Activated naive CD8-positive, alpha-beta T cell treated with anti-CD3 and anti-CD28 coated beads, Interleukin-2, amount 10 ng/mL, durations not matched to agents 7 days and 5 days (primary cell): ENCODE results near the gene CCNY. TPM values are rescaled to one million over a fixed set of nuclear protein-coding genes. Genes with fewer than 3 reads are reported as not detected.
"Not testable (repeated sequence)": the region's sequence is repeated elsewhere in the genome, so short reads cannot be mapped to it uniquely, and the experiment has no call there.

Experiments used
- ATAC-seq: fragments of 150-1000 bp; cut with Tn5 transposase; one replicate; pipeline ENCODE4 v1.10.0; 2021; ENCODE audit warnings: low read depth, moderate library complexity
- POLR2A ChIA-PET: fragments of 350-600 bp; sonication (Branson Sonifier 250); formaldehyde crosslinking; loops from one replicate; lab custom pipeline; 2021; ENCODE audit warnings: antibody characterized with exemption; lab: Charles Lee
- DNase-seq: peaks from one replicate; pipeline ENCODE4 v3.0.0; 2021
- H3K27ac Mint-ChIP-seq: one replicate; pipeline ENCODE4 v1.8.0; 2022; ENCODE audit warnings: mild to moderate bottlenecking, mixed read lengths
- H3K27me3 Mint-ChIP-seq: one replicate; pipeline ENCODE4 v1.8.0; 2022; ENCODE audit warnings: mild to moderate bottlenecking, moderate library complexity, mixed read lengths
- H3K36me3 Mint-ChIP-seq: one replicate; pipeline ENCODE4 v1.8.0; 2021; ENCODE audit warnings: mild to moderate bottlenecking, mixed read lengths
- H3K4me1 Mint-ChIP-seq: one replicate; pipeline ENCODE4 v1.8.0; 2021; ENCODE audit warnings: mixed read lengths
- H3K4me3 Mint-ChIP-seq: one replicate; pipeline ENCODE4 v1.8.0; 2022; ENCODE audit warnings: mild to moderate bottlenecking, moderate library complexity, mixed read lengths
- H3K9me3 Mint-ChIP-seq: one replicate; pipeline ENCODE4 v1.8.0; 2021; ENCODE audit warnings: mixed read lengths
- total RNA-seq, 2 experiments: library from RNA; stranded (reverse); gene quantifications; one replicate each; pipeline ENCODE4 v1.2.3, GENCODE V29; 2021

CCNY gene
- total RNA-seq = 10 to 100 TPM; 66.6 to 72.2 TPM

DNA sequence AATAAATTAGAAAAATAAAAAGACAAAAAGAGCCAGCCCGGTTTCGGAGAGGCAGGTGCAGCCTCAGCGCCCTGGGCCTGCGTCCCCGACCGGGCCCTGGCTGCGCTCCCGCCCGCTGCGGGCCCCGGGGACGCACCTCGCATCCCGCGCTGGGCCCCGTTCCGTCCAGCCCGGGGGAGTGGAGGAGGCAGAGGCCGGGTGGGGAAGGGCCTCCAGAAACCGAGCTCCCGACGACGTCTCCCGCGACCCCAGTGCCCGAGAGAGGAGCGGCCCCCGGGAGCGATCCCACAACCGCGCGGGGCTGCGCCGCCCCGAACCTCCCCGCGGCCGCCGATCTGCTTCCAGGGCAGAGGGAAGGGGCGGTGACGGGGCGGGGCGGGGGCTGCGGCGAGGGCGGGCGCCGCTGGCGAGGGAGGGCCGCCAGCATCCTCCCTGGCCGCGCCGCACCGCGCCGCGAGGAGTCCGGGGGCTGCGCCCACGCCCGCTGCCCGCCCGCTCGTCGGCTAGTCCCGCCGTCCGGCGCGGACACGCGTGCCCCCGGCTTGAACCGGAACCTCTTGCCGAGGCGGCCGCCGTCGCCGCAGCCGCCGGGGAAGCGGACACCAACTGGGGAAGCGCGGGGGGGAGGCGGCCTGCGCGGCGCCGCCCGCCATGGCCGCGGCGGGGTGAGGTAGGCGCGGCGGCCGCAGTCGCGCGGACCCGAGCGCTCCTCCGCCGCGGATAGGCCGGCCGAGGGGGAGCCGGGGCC lies at the start of gene CCNY:
Gene CCNY, plus strand, starts transcription at position 426 of the 748 bp plus-strand sequence. CDS start 545 bp downstream, outside the sequence.
- peaks cover 14% of the 10 kb centered on the region for H3K36me3 Mint-ChIP-seq
- ATAC-seq (peak; percentile 79), DNase-seq (peak; percentile 84)
- H3K27me3 Mint-ChIP-seq = no peaks in the 10 kb centered on the region
- no peaks in the 10 kb centered on the region for H3K9me3 Mint-ChIP-seq
- peaks cover 49% of the 10 kb centered on the region for H3K4me1 Mint-ChIP-seq
- H3K4me3 Mint-ChIP-seq = peak within 1 kb of the TSS; percentile 95
- H3K27ac Mint-ChIP-seq = peak within 1 kb of the TSS; percentile 92
- POLR2A ChIA-PET = no interaction called here

DNA sequence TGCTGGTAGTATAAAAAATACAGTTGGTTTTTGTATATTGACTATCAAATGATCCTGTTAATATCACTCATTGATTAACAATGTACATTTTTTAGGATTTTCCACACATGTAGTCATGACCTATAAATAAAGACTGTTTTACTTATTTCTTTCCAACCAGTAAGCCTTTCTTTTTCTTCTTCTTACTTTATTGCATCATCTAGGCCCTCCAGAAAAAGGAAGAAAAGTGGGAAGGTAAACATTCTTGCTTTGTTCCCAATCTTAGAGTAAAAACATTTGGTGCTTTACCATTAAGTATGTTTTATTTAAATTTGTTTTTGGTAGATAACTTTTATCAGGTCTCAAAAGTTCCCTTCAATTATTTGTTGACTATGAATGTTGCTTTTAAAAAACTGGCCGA lies 47.1 kb upstream of the CCNY start:
- no peaks in the 10 kb centered on the region for H3K9me3 Mint-ChIP-seq
- no peak for ATAC-seq

DNA sequence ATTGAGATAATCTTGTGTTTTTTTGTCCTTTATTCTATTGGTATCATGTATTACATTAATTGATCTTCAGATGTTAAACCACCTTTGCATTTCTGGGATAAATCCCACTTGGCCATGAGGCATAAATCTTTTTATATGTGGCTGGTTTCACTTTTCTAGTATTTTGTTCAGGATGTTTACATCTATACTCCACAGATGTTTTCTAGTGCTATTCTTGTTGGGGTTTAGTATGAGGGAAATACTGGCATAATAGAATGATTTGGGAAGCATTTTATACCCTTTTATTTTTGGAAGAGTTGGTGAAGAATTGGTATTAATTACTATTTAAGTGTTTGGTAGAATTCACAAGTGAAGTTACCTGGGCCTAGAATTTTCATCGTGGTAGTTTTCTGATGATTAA lies 41.8 kb upstream of the CCNY start:
- no peak for DNase-seq
- H3K27me3 Mint-ChIP-seq = peaks cover 20% of the 10 kb centered on the region
- POLR2A ChIA-PET = no interaction called here
- H3K36me3 Mint-ChIP-seq = no peaks in the 10 kb centered on the region
- no peaks in the 10 kb centered on the region for H3K4me1 Mint-ChIP-seq
- H3K9me3 Mint-ChIP-seq = peaks cover 1% of the 10 kb centered on the region
- H3K27ac Mint-ChIP-seq = no peak overlapping the region
- H3K4me3 Mint-ChIP-seq = no peak overlapping the region
- no peak for ATAC-seq

More for the DNA sequence above, 47.1 kb upstream of the CCNY start:
- H3K36me3 Mint-ChIP-seq = no peaks in the 10 kb centered on the region
- no peaks in the 10 kb centered on the region for H3K4me1 Mint-ChIP-seq
- no peak for DNase-seq
- H3K27ac Mint-ChIP-seq = no peak overlapping the region
- no peak overlapping the region for H3K4me3 Mint-ChIP-seq
- POLR2A ChIA-PET = interaction anchor here (0.7 kb wide), 1 partner anchor 62 kb away, joined by 3 read pairs; no protein-coding TSS in a partner anchor
- peaks cover 4% of the 10 kb centered on the region for H3K27me3 Mint-ChIP-seq

DNA sequence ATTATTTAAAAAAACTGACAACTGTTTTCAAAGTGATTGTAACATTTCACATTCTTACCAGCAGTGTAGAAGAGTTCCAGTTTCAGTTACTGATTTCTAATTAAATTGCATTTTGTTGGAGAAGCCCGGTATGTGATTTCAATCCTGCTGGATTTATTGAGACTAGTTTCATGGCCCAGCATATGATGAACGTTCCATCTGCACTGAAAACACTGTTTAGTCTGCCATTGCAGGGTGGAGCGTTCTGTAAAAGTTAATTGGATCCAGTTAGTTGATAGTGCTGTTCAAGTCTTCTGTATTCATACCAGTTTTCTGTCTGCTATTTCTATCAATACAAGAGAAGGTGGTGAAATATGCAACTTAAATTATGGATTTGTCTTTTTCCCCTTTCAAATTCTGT lies 37.3 kb upstream of the CCNY start:
- peaks cover 20% of the 10 kb centered on the region for H3K27me3 Mint-ChIP-seq
- peaks cover 2% of the 10 kb centered on the region for H3K4me1 Mint-ChIP-seq
- POLR2A ChIA-PET = no interaction called here
- H3K27ac Mint-ChIP-seq = no peak overlapping the region
- no peak for ATAC-seq
- H3K9me3 Mint-ChIP-seq = peaks cover 1% of the 10 kb centered on the region
- DNase-seq = no peak
- no peaks in the 10 kb centered on the region for H3K36me3 Mint-ChIP-seq
- no peak overlapping the region for H3K4me3 Mint-ChIP-seq

DNA sequence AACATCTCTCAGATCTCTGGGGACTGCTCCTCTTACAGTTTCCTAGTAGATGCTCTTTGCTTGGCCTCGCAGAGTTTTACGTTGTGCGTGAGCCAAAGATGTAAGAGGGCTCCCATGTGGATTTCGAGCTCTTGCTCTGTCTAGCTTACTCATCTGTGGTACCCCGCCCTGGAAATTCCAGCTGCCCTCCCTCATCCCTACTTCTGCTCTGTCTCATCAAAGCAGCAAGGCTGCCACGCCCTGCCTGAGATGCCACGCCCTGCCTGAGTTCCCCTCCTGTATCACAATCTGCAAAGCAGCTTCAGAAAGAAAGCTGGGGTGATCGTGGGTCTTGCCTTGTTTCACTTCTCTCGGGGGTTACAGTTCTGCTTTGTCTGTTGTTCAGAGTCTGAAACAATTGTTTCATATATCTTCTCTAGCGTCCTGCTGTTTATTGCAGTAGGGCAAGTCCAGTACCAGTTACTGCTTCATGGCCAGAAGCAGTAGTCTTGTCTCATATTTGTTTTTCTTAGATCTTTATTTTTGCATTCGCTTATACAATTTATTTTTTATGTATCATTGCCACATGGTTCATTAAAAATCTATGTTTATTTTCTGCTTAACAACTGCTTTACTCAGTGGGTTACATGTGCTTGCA lies 36.1 kb upstream of the CCNY start:
- ATAC-seq = no peak
- Mint-ChIP-seq H3K27ac (no peak overlapping the region), H3K27me3 (peaks cover 18% of the 10 kb centered on the region)

DNA sequence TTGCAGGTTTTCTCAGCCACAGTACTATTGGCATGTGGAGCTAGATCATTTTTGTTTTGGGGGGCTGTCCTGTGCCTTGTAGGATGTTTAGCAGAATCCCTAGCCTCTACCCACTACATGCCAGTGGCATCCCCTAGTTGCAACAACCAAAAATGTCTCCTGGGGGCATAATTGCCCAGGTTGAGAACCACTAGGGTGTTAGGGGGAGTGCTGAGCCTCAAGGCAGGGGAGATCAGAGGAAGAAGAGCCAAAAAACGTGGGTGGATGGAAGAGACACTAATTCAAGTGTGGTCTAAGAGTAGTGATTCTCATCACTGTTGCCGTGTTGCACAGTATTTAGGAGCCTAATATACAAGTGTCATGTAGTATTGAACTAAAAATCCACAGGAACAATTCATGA lies 31.7 kb upstream of the CCNY start:
- H3K4me3 Mint-ChIP-seq = no peak overlapping the region
- H3K27ac Mint-ChIP-seq = no peak overlapping the region
- POLR2A ChIA-PET = no interaction called here
- peaks cover 2% of the 10 kb centered on the region for H3K4me1 Mint-ChIP-seq
- no peaks in the 10 kb centered on the region for H3K36me3 Mint-ChIP-seq
- H3K9me3 Mint-ChIP-seq = no peaks in the 10 kb centered on the region
- ATAC-seq = no peak
- DNase-seq = no peak
- peaks cover 9% of the 10 kb centered on the region for H3K27me3 Mint-ChIP-seq

More for the DNA sequence above, 36.1 kb upstream of the CCNY start:
- DNase-seq = no peak
- no peaks in the 10 kb centered on the region for H3K36me3 Mint-ChIP-seq
- POLR2A ChIA-PET = no interaction called here
- H3K9me3 Mint-ChIP-seq = peaks cover 1% of the 10 kb centered on the region
- no peak overlapping the region for H3K4me3 Mint-ChIP-seq
- H3K4me1 Mint-ChIP-seq = peaks cover 2% of the 10 kb centered on the region

DNA sequence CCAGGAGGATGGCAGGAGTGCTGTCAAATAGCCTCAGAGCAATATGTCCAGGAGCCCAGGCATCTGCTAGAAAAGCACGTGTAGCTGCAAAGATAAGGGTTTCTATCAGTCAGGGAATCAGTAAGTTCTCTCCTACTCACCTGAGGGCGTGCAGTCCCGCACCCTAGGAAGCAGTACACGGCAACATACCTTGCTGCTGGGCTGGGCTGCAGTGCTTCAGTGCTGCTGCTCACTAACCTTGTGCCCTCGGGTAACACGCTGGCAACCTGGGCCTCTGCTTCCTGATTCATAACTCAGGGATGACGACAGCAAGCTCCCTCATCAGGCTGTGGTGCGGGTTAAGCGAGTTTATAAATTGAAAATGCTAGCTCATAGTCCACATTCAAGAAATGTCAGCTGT lies 29.5 kb upstream of the CCNY start:
- H3K4me1 Mint-ChIP-seq = no peaks in the 10 kb centered on the region
- no peak for DNase-seq
- H3K9me3 Mint-ChIP-seq = no peaks in the 10 kb centered on the region
- ATAC-seq = peak; percentile 33
- H3K27ac Mint-ChIP-seq = no peak overlapping the region
- peaks cover 22% of the 10 kb centered on the region for H3K27me3 Mint-ChIP-seq
- POLR2A ChIA-PET = no interaction called here
- no peak overlapping the region for H3K4me3 Mint-ChIP-seq
- H3K36me3 Mint-ChIP-seq = no peaks in the 10 kb centered on the region

DNA sequence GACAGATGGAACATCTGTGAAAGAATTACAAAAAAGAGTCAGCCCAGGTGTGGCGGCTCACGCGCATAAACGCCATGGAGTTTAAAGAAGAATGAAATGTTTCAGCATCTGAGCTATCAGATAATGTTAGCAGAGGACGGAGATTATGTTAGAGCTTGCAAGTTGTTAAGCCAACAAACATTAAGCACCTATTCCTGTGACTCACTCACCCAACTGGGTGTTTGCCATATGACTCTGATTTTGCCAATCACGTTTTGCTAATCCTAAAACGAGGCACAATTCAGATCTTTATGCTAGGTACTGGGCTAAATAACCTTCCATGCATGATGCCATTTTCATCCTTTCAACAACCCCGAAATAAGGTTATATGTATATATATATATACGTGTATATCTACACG lies 29.0 kb upstream of the CCNY start:
- no peak overlapping the region for H3K27ac Mint-ChIP-seq
- no peaks in the 10 kb centered on the region for H3K4me1 Mint-ChIP-seq
- no peaks in the 10 kb centered on the region for H3K9me3 Mint-ChIP-seq
- ATAC-seq (no peak), DNase-seq (no peak)
- no peaks in the 10 kb centered on the region for H3K36me3 Mint-ChIP-seq
- peaks cover 22% of the 10 kb centered on the region for H3K27me3 Mint-ChIP-seq
- POLR2A ChIA-PET = no interaction called here
- H3K4me3 Mint-ChIP-seq = no peak overlapping the region

DNA sequence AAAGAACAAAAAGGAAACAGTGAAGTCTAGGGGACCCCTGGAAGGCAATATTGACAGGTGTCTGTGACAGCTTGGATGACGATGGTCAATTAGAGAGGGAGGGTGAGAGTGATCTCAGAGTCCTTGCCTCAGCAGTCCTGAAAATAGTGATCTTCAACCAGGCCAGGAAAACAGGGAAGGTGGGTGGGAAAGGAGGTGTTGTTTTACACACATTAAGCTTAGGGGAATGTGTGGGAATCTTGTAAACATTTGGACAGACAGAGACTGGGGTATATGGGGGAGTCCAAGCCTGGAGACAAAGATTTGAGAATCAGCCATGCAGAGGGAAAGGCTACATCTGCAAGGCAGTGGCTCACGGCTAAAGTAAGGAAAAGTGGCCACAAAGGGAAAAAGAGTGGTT lies 27.5 kb upstream of the CCNY start:
- Mint-ChIP-seq H3K4me3 (no peak overlapping the region), H3K27me3 (peaks cover 22% of the 10 kb centered on the region), H3K27ac (no peak overlapping the region), H3K4me1 (peaks cover 1% of the 10 kb centered on the region), H3K9me3 (no peaks in the 10 kb centered on the region), H3K36me3 (peaks cover 6% of the 10 kb centered on the region)
- DNase-seq (no peak), ATAC-seq (no peak)
- POLR2A ChIA-PET = no interaction called here

DNA sequence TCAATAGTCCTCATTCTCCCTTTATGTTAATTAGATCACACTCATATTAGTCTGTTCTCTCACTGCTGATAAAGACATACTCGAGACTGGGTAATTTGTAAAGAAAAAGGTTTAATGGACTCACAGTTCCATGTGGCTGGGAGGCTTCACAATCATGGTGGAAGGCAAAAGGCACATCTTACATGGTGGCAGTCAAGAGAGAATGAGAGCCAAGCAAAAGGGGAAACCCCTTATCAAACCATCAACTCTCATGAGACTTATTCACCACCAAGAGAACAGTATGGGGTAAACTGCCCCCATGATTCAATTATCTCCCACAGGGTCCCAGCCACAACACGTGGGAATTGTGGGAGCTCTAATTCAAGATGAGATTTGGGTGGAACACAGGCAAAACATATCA lies 22.2 kb upstream of the CCNY start:
- not testable (repeated sequence) for DNase-seq, H3K4me1 Mint-ChIP-seq, H3K4me3 Mint-ChIP-seq, ATAC-seq, H3K9me3 Mint-ChIP-seq, H3K27ac Mint-ChIP-seq
- peaks cover 13% of the 10 kb centered on the region for H3K27me3 Mint-ChIP-seq
- POLR2A ChIA-PET = interaction anchor here (0.7 kb wide), 1 partner anchor 125 kb away, joined by 4 read pairs; no protein-coding TSS in a partner anchor
- peaks cover 40% of the 10 kb centered on the region for H3K36me3 Mint-ChIP-seq

DNA sequence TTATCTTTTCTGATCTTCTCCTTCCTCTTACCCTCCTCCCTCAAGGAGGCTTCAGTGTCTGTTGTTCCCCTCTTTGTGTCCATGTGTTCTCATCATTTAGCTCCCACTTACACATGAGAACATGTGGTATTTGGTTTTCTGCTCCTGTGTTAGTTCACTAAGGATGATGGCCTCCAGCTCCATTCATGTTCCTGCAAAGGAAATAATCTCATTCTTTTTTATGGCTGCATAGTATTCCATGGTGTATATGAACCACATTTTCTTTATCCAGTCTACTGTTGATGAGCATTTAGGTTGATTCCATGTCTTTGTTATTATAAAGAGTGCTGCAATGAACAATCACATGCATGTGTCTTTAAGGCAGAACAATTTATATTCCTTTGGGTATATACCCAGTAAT lies 21.1 kb upstream of the CCNY start:
- H3K4me1 Mint-ChIP-seq, H3K27ac Mint-ChIP-seq: not testable (repeated sequence)

DNA sequence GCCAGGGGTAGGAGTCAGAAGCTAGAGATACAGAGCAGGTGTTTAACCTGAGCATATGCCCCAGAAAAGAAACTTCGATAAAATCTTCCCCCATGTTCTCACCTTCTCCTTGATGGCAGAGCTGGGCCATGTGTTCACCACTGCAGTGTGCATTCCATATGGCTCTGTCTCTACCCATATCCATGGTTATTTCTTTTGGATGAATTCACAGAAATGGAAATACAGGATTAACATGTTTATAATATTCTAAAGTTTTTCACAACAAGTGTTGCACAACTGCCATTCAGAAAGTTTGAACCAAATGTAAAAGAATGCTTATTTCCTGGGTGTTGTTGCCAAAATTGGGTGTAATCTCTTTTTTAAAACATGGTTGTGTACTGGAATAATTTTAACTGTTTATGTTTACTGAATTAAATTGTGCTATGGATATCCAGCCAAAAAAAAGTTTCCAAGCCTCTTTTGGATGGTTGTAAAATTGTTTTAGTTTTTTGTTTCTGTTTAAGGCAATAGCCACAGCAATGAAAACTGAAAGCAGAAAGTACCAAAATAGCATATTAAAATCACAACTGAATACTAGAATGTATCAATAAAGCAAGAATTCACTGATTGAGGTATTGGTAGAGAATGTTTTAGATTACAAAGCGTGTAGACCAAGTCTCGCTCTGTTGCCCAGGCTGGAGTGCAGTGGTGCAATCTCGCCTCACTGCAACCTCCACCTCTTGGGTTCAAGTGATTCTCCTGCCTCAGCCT lies 19.9 kb upstream of the CCNY start:
- POLR2A ChIA-PET = no interaction called here
- peaks cover 9% of the 10 kb centered on the region for H3K9me3 Mint-ChIP-seq
- no peak overlapping the region for H3K4me3 Mint-ChIP-seq
- ATAC-seq (no peak), DNase-seq (no peak)
- peaks cover 1% of the 10 kb centered on the region for H3K4me1 Mint-ChIP-seq
- H3K36me3 Mint-ChIP-seq = peaks cover 46% of the 10 kb centered on the region
- H3K27me3 Mint-ChIP-seq = no peaks in the 10 kb centered on the region
- H3K27ac Mint-ChIP-seq = no peak overlapping the region

More for the DNA sequence above, 21.1 kb upstream of the CCNY start:
- DNase-seq, ATAC-seq, POLR2A ChIA-PET, H3K27me3 Mint-ChIP-seq, H3K9me3 Mint-ChIP-seq, H3K4me3 Mint-ChIP-seq: not testable (repeated sequence)
- peaks cover 43% of the 10 kb centered on the region for H3K36me3 Mint-ChIP-seq

DNA sequence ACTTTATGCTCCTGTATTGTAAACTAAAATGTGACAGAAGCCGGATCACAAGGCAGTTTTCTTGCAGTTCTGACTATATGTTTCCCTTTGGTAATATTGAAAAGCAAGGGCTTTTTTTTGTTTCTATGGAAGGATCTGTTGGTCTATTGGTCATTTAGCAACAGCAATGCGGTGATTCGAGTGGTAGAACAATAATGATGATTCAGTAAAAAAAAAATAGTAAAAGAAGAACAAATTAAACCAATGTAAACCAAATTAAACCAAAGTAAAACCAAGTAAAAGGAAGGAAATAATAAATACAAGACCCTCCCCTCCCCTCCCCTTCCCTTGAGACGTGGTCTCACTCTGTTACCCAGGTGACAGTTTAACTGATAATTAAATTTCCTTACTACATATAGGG lies 17.8 kb upstream of the CCNY start:
- peaks cover 11% of the 10 kb centered on the region for H3K9me3 Mint-ChIP-seq
- H3K36me3 Mint-ChIP-seq = peaks cover 50% of the 10 kb centered on the region
- no peaks in the 10 kb centered on the region for H3K27me3 Mint-ChIP-seq
- no peak overlapping the region for H3K27ac Mint-ChIP-seq
- H3K4me1 Mint-ChIP-seq = no peaks in the 10 kb centered on the region
- POLR2A ChIA-PET = no interaction called here
- ATAC-seq (no peak), DNase-seq (no peak)
- H3K4me3 Mint-ChIP-seq = no peak overlapping the region
